ENCODE measurements around the gene PEX5L.
"Not testable (repeated sequence)": the region's sequence is repeated elsewhere in the genome, so short reads cannot be mapped to it uniquely, and the experiment has no call there.

- TF ChIP-seq CTCF (IDR thresholded peaks at IDR 0.05); EP300 (IDR thresholded peaks at IDR 0.05; ENCODE audit: low read depth); POLR2A (IDR thresholded peaks at IDR 0.05); POLR2AphosphoS5 (IDR thresholded peaks at IDR 0.05): not testable (repeated sequence)
Observed at GRCh38 chr3:179782841-179783240, 253.9 kb downstream of the PEX5L start.
